Mesenchymal stem cell (in vitro differentiated cells and primary cell): ENCODE data around the gene TENM3.

Experiments used
- DNase-seq: peaks from one replicate; pipeline ENCODE4 v3.0.0-alpha.2; 2013
- H2AFZ ChIP-seq: one replicate; pipeline ENCODE4 v1.6.1; 2013; ENCODE audit warnings: low read depth, mild to moderate bottlenecking, control low read depth, inconsistent platforms, low read length, moderate library complexity
- H2AK5ac ChIP-seq: 2 replicates; pipeline ENCODE4 v1.6.1; 2013; ENCODE audit warnings: low read length, moderate library complexity, mild to moderate bottlenecking, inconsistent platforms; ENCODE audit not compliant: severe bottlenecking
- H2BK120ac ChIP-seq: one replicate; pipeline ENCODE4 v1.6.1; 2013; ENCODE audit warnings: low read depth, mild to moderate bottlenecking, inconsistent platforms, low read length, moderate library complexity
- H2BK12ac ChIP-seq, 2 experiments: one replicate each; pipeline ENCODE4 v1.6.1; 2013; ENCODE audit warnings: inconsistent platforms in 2 of 2, low read length in 2 of 2, mild to moderate bottlenecking in 2 of 2, moderate library complexity in 2 of 2, control low read depth in 1 of 2
- H2BK15ac ChIP-seq: one replicate; pipeline ENCODE4 v1.6.1; 2013; ENCODE audit warnings: mild to moderate bottlenecking, low read depth, inconsistent platforms; ENCODE audit not compliant: poor library complexity, severe bottlenecking
- H2BK5ac ChIP-seq: 2 replicates; pipeline ENCODE4 v1.6.1; 2013; ENCODE audit warnings: low read depth, mild to moderate bottlenecking, low read length, control low read depth, inconsistent platforms; ENCODE audit not compliant: poor library complexity, severe bottlenecking
- H3K14ac ChIP-seq, 2 experiments: one replicate each; pipeline ENCODE4 v1.6.1; 2013; ENCODE audit warnings: inconsistent platforms in 2 of 2, low read length in 2 of 2, control low read depth in 1 of 2, mild to moderate bottlenecking in 1 of 2, moderate library complexity in 1 of 2
- H3K18ac ChIP-seq, 2 experiments: one replicate each; pipeline ENCODE4 v1.6.1; 2013; ENCODE audit warnings: inconsistent platforms in 2 of 2, low read length in 2 of 2, control low read depth in 1 of 2, low read depth in 1 of 2, mild to moderate bottlenecking in 1 of 2
- H3K23ac ChIP-seq, 2 experiments: one replicate each; pipeline ENCODE4 v1.6.1; 2013; ENCODE audit warnings: inconsistent platforms in 2 of 2, low read length in 2 of 2, mild to moderate bottlenecking in 2 of 2, moderate library complexity in 2 of 2, control low read depth in 1 of 2
- H3K27ac ChIP-seq: 2 replicates; pipeline ENCODE4 v1.5.1; 2013; ENCODE audit warnings: mild to moderate bottlenecking, moderate library complexity, low read length, control low read depth, inconsistent platforms; ENCODE audit not compliant: poor library complexity, severe bottlenecking
- H3K27me3 ChIP-seq, 2 experiments: 2 replicates each; pipeline versions ENCODE4 v1.6.1 to v1.7.0; 2013; ENCODE audit warnings: low read length in 2 of 2, mild to moderate bottlenecking in 2 of 2, moderate library complexity in 2 of 2, control low read depth in 1 of 2, inconsistent platforms in 1 of 2; ENCODE audit not compliant: control insufficient read depth in 1 of 2, insufficient read depth in 1 of 2
- H3K36me3 ChIP-seq, 2 experiments: 2 replicates each; pipeline versions ENCODE4 v1.6.1 to v1.7.0; 2013; ENCODE audit warnings: low read length in 2 of 2, control low read depth in 1 of 2, inconsistent platforms in 1 of 2, low read depth in 1 of 2, mild to moderate bottlenecking in 1 of 2; ENCODE audit not compliant: insufficient read depth in 2 of 2, control insufficient read depth in 1 of 2
- H3K4ac ChIP-seq, 2 experiments: one replicate each; pipeline ENCODE4 v1.6.1; 2013; ENCODE audit warnings: inconsistent platforms in 2 of 2, low read length in 2 of 2, mild to moderate bottlenecking in 2 of 2, moderate library complexity in 2 of 2, control low read depth in 1 of 2, low read depth in 1 of 2
- H3K4me1 ChIP-seq: 2 replicates; pipeline ENCODE4 v1.6.1; 2013; ENCODE audit warnings: low read depth, low read length, control low read depth; ENCODE audit not compliant: control insufficient read depth, insufficient read depth
- H3K4me2 ChIP-seq: 2 replicates; pipeline ENCODE4 v1.6.1; 2013; ENCODE audit warnings: low read length, mild to moderate bottlenecking, inconsistent platforms; ENCODE audit not compliant: poor library complexity, severe bottlenecking
- H3K4me3 ChIP-seq, 2 experiments: 2 replicates each; pipeline versions ENCODE4 v1.5.1 to v1.7.0; 2013; ENCODE audit warnings: low read length in 2 of 2, mild to moderate bottlenecking in 2 of 2, control low read depth in 1 of 2, low read depth in 1 of 2; ENCODE audit not compliant: insufficient read depth in 1 of 2
- H3K79me1 ChIP-seq: replicated peaks from 2 replicates; pipeline ENCODE4 v1.6.1; 2013; ENCODE audit warnings: mild to moderate bottlenecking, control low read depth, low read length, inconsistent platforms; ENCODE audit not compliant: poor library complexity, severe bottlenecking
- H3K9ac ChIP-seq: 2 replicates; pipeline ENCODE4 v1.7.0; 2013; ENCODE audit warnings: mild to moderate bottlenecking, low read length, moderate library complexity
- H3K9me3 ChIP-seq: 2 replicates; pipeline ENCODE4 v1.7.0; 2013; ENCODE audit warnings: mild to moderate bottlenecking, low read length; ENCODE audit not compliant: control insufficient read depth
- H4K8ac ChIP-seq: one replicate; pipeline ENCODE4 v1.6.1; 2013; ENCODE audit warnings: inconsistent platforms, mild to moderate bottlenecking, low read length, moderate library complexity
- H4K91ac ChIP-seq: one replicate; pipeline ENCODE4 v1.6.1; 2013; ENCODE audit warnings: mild to moderate bottlenecking, low read length, inconsistent platforms
- WGBS: methylation state at CpG from one replicate; pipeline ENCODE4 v1.1.7; 2013; ENCODE audit warnings: mixed read lengths; 5-methylcytosine and 5-hydroxymethylcytosine counted together

The TENM3 gene

DNA sequence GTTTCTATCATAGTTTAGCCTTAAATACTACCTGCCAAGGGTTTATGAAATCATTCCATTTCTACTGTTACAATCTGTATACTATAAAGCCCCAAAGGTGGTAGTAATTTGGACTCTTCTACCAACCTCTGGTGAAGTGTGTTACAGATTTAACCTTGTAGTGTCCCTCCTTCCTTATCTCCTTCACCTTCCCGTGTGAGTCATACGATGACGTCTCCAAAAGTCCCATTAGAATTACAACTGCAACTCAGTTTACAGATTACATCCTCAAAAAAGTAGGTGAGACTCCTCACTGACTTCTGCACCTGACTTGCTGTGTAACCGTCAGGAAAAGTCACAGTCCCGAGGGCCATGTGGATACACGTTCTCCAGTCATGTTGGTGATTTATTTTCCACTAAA is 455.0 kb downstream of the TENM3 start:
- no peak for DNase-seq
- H3K23ac ChIP-seq: no peak overlapping the region
- no peak overlapping the region for H2BK12ac ChIP-seq
- H3K27ac ChIP-seq: no peak overlapping the region
- H3K14ac ChIP-seq: no peak overlapping the region
- no peaks in the 10 kb centered on the region for H3K9me3 ChIP-seq
- H3K27me3 ChIP-seq: no peaks in the 10 kb centered on the region
- peaks cover 0 to 4% of the 10 kb centered on the region in 2 experiments for H3K36me3 ChIP-seq
- H2BK15ac ChIP-seq: no peak overlapping the region
- no peak overlapping the region for H3K18ac ChIP-seq
- no peak overlapping the region for H2AK5ac ChIP-seq
- H2BK5ac ChIP-seq: no peak overlapping the region
- no peaks in the 10 kb centered on the region for H3K79me1 ChIP-seq
- H4K91ac ChIP-seq: no peak overlapping the region
- 74% methylated on average over 6 of the region's 6 CpGs for WGBS
- no peak overlapping the region for H3K4me3 ChIP-seq
- H2AFZ ChIP-seq: no peak overlapping the region
- H4K8ac ChIP-seq: no peak overlapping the region
- H3K4me2 ChIP-seq: no peak overlapping the region
- no peak overlapping the region for H3K9ac ChIP-seq
- H3K4me1 ChIP-seq: no peaks in the 10 kb centered on the region
- H3K4ac ChIP-seq: no peak overlapping the region
- no peak overlapping the region for H2BK120ac ChIP-seq

DNA sequence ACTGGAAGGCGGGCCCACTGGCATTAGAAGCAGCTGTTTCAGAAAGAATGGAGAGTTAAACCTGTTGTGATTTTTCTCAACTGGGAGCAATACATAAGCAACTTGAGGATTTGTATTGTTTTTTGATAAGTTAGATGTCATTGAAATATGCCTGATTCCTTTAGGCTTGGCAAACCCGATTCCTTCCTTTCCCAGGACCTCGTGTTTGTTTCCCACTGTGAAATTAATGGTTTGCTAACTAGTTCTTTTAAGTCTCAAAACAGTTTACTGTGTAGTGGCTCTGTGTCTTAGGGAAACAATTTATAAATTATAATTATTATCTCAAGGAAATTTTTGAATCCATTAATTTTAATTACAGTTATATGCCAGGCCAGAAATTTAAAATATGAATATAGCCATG is 456.0 kb downstream of the TENM3 start:
- no peak overlapping the region for H2BK120ac ChIP-seq
- no peak overlapping the region for H3K18ac ChIP-seq
- H3K9me3 ChIP-seq: no peaks in the 10 kb centered on the region
- H3K4me1 ChIP-seq: no peaks in the 10 kb centered on the region
- no peak overlapping the region for H3K9ac ChIP-seq
- no peak overlapping the region for H2AFZ ChIP-seq
- no peak overlapping the region for H3K4me3 ChIP-seq
- no peak overlapping the region for H3K27ac ChIP-seq
- H2BK5ac ChIP-seq: no peak overlapping the region
- no peak overlapping the region for H3K4ac ChIP-seq
- no peaks in the 10 kb centered on the region for H3K79me1 ChIP-seq
- no peak for DNase-seq
- H3K14ac ChIP-seq: no peak overlapping the region
- no peak overlapping the region for H2BK15ac ChIP-seq
- H4K91ac ChIP-seq: no peak overlapping the region
- H4K8ac ChIP-seq: no peak overlapping the region
- WGBS: 68% methylated on average over 2 of the region's 3 CpGs
- H2AK5ac ChIP-seq: no peak overlapping the region
- H3K36me3 ChIP-seq: peaks cover 0 to under 1% of the 10 kb centered on the region in 2 experiments
- H3K23ac ChIP-seq: no peak overlapping the region
- no peak overlapping the region for H2BK12ac ChIP-seq
- no peak overlapping the region for H3K4me2 ChIP-seq
- H3K27me3 ChIP-seq: no peaks in the 10 kb centered on the region

- Histone ChIP-seq H2BK120ac (no peak overlapping the region), H4K8ac (no peak overlapping the region), H2AK5ac (no peak overlapping the region), H4K91ac (no peak overlapping the region), H3K36me3 (no peaks in the 10 kb centered on the region), H3K4me2 (no peak overlapping the region), H2BK5ac (no peak overlapping the region), H3K18ac (no peak overlapping the region), H3K23ac (no peak overlapping the region), H2AFZ (no peak overlapping the region), H2BK15ac (no peak overlapping the region), H3K4me3 (no peak overlapping the region), H3K9me3 (no peaks in the 10 kb centered on the region), H2BK12ac (no peak overlapping the region), H3K27me3 (no peaks in the 10 kb centered on the region), H3K14ac (no peak overlapping the region), H3K4ac (no peak overlapping the region), H3K79me1 (no peaks in the 10 kb centered on the region), H3K27ac (no peak overlapping the region), H3K9ac (no peak overlapping the region), H3K4me1 (no peaks in the 10 kb centered on the region)
- DNase-seq: no peak
- WGBS: 100% methylated on average over 1 of the region's 3 CpGs
These were observed 456.6 kb downstream of the TENM3 start for GRCh38 chr4:182699795-182700194.

- Histone ChIP-seq H3K14ac (no peak overlapping the region), H2BK120ac (no peak overlapping the region), H2BK12ac (no peak overlapping the region), H3K9me3 (no peaks in the 10 kb centered on the region), H3K23ac (no peak overlapping the region), H4K91ac (no peak overlapping the region), H3K27ac (no peak overlapping the region), H2BK15ac (no peak overlapping the region), H3K4me2 (no peak overlapping the region), H2AFZ (no peak overlapping the region), H3K4me1 (no peaks in the 10 kb centered on the region), H3K4me3 (no peak overlapping the region), H2AK5ac (no peak overlapping the region), H3K79me1 (no peaks in the 10 kb centered on the region), H4K8ac (no peak overlapping the region), H3K18ac (no peak overlapping the region), H2BK5ac (no peak overlapping the region), H3K9ac (no peak overlapping the region), H3K4ac (no peak overlapping the region), H3K36me3 (no peaks in the 10 kb centered on the region), H3K27me3 (no peaks in the 10 kb centered on the region)
- DNase-seq: no peak
- WGBS: 94% methylated on average over 3 of the region's 5 CpGs
These were observed 457.4 kb downstream of the TENM3 start for GRCh38 chr4:182700362-182701160.
